Activated naive CD4-positive, alpha-beta T cell treated with anti-CD3 and anti-CD28 coated beads for 36 hours (primary cell): ENCODE data around the gene GPR34. TPM values are rescaled to one million over a fixed set of nuclear protein-coding genes. Genes with fewer than 3 reads are reported as not detected.
"Not testable (repeated sequence)": the region's sequence is repeated elsewhere in the genome, so short reads cannot be mapped to it uniquely, and the experiment has no call there.

Source experiments
- CTCF ChIA-PET: fragments of 350-600 bp; sonication (Branson Sonifier 250); formaldehyde crosslinking; loops from one replicate; lab custom pipeline; 2021; ENCODE audit warnings: antibody characterized with exemption; lab: Charles Lee
- DNase-seq: peaks from one replicate; pipeline ENCODE4 v3.0.0-alpha.2; 2020
- H3K27ac Mint-ChIP-seq: one replicate; pipeline ENCODE4 v1.8.0; 2021; ENCODE audit warnings: mild to moderate bottlenecking, mixed read lengths
- H3K27me3 Mint-ChIP-seq: one replicate; pipeline ENCODE4 v1.8.0; 2021; ENCODE audit warnings: low read depth, mixed read lengths
- H3K36me3 Mint-ChIP-seq: one replicate; pipeline ENCODE4 v1.8.0; 2021; ENCODE audit warnings: low read depth, mixed read lengths
- H3K4me1 Mint-ChIP-seq: one replicate; pipeline ENCODE4 v1.8.0; 2021; ENCODE audit warnings: low read depth, mixed read lengths
- H3K4me3 Mint-ChIP-seq: one replicate; pipeline ENCODE4 v1.8.0; 2021; ENCODE audit warnings: mild to moderate bottlenecking, moderate library complexity, mixed read lengths
- H3K9me3 Mint-ChIP-seq: one replicate; pipeline ENCODE4 v1.8.0; 2021; ENCODE audit warnings: mixed read lengths
- intact Hi-C: fragments of 100-400 bp; cut with micrococcal nuclease; formaldehyde crosslinking; loops from one replicate; pipeline ENCODE4 v1.15.1; 2023
- total RNA-seq, 2 experiments: library from RNA; stranded (reverse); gene quantifications; one replicate each; pipeline ENCODE4 v1.2.3, GENCODE V29; 2021

GPR34 gene, protein sequence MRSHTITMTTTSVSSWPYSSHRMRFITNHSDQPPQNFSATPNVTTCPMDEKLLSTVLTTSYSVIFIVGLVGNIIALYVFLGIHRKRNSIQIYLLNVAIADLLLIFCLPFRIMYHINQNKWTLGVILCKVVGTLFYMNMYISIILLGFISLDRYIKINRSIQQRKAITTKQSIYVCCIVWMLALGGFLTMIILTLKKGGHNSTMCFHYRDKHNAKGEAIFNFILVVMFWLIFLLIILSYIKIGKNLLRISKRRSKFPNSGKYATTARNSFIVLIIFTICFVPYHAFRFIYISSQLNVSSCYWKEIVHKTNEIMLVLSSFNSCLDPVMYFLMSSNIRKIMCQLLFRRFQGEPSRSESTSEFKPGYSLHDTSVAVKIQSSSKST
- total RNA-seq: not detected

DNA sequence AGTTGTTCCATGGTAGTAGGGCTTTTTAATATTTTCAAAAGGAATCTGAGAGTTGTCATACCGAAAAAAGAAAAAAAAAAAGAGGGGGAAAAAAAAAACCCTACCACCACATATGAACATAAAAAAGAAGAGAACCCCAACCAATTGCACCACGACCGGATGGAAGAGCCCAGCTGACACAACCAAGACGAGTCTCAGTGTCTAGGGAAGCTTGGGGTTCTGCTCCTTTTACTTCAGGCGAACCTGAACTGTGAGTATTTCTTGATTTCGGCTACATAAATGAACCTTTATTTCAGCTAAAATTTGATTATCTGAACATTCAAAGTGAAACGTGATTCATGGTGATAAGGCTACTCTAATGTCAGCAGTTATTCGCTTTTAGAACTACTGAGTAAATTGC is at the start of gene GPR34:
Gene GPR34, plus strand, starts transcription at position 139 of the 400 bp plus-strand sequence. CDS start 6,661 bp downstream, outside the sequence.
- intact Hi-C loops: loop anchor here (2.0 kb wide), 1 partner anchor 22 kb away; no protein-coding TSS in a partner anchor
- CTCF ChIA-PET: no interaction called here
- DNase-seq: peak; percentile 32

DNA sequence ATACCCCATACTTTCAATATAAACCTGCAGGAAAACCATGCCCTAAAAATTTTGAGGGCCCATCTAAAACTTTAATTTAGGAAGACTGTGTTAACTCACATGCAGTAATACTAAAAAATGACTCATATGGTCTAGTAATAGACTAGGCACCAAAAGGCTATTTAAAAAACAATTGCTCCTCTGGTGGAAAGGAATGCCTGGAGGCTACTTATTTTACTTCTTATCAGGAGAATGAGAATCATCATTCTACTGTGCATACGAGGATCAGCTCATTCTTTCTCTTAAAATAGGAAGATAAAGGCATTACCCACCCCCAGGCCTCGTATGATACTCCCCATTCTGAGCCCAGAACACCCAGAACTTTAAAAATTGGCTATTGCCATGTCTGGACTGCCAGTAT is 42.6 kb upstream of the GPR34 start:
- CTCF ChIA-PET, H3K27me3 Mint-ChIP-seq, DNase-seq, intact Hi-C loops, H3K4me1 Mint-ChIP-seq, H3K4me3 Mint-ChIP-seq, H3K27ac Mint-ChIP-seq: not testable (repeated sequence)
- Mint-ChIP-seq H3K9me3 (peaks cover 13% of the 10 kb centered on the region), H3K36me3 (peaks cover 30% of the 10 kb centered on the region)

More for the DNA sequence above, at the start of gene GPR34:
- Mint-ChIP-seq H3K27me3 (no peaks in the 10 kb centered on the region), H3K4me1 (peaks cover 34% of the 10 kb centered on the region), H3K9me3 (no peaks in the 10 kb centered on the region), H3K36me3 (peaks cover 2% of the 10 kb centered on the region), H3K27ac (no peak within 1 kb of the TSS), H3K4me3 (no peak within 1 kb of the TSS)

DNA sequence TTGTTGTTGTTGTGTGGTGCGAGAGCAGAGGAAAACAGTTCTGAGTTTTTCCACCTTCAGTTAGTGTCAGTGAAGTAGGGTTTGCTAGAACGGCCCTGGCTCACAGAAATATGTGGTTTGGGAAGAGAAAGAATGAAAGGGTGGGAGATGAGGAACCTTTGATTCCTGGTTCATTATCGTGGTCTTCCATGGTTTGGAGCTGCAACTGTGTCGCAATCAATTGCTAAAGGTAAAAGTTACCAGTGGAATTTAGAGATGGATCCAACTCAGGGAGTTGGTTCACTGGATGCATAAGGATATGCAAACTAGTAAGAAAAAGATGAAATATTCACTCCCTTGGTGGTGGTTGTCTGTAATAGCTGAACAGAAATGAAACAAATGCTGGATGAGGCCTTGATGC is 35.6 kb upstream of the GPR34 start:
- Mint-ChIP-seq H3K27ac (no peak overlapping the region), H3K4me1 (no peaks in the 10 kb centered on the region), H3K4me3 (no peak overlapping the region), H3K36me3 (peaks cover 50% of the 10 kb centered on the region), H3K27me3 (no peaks in the 10 kb centered on the region), H3K9me3 (peaks cover 9% of the 10 kb centered on the region)
- intact Hi-C loops: no loop called here
- CTCF ChIA-PET: no interaction called here
- DNase-seq: no peak

DNA sequence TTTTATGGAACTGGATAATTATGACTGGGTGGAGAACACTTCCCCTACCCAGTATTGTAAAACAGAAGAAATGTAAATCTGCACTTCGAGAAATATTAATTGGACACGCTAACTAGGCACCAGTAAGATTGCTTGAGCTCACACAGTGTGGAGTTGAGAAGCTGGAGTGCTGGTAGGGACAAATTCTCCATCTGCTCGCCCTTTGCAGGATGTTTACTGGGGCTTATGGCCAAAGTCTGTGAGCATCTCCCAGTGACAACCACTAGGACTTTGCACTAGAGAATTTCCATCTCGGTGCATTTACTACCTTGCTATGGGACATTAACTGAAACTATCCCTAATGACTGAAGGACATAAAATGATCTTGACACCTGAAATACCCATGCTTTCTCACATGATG is 33.7 kb upstream of the GPR34 start:
- Mint-ChIP-seq H3K9me3 (no peaks in the 10 kb centered on the region), H3K27ac (no peak overlapping the region), H3K4me1 (no peaks in the 10 kb centered on the region), H3K4me3 (no peak overlapping the region), H3K27me3 (no peaks in the 10 kb centered on the region), H3K36me3 (peaks cover 51% of the 10 kb centered on the region)
- no peak for DNase-seq
- CTCF ChIA-PET: no interaction called here
- intact Hi-C loops: no loop called here

DNA sequence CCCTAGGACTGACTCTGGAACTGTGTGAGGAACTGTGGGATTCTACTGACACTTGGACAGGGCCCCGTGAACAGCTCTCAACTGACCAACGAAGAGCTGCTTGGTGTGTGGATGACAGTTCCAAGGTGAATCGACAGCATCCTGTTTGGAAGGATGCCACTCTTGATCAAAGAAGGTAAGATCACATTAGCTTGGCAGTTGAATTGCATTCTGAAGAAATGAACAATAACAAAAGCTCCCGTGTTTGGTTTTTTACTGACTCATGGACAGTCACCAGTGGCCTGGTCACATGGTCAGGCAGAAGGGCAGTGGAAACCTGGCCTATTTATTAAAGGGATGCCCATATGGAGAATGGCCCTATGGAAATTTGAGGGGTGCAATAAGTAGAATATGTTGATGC is 33.1 kb upstream of the GPR34 start:
- no peak for DNase-seq
- Mint-ChIP-seq H3K27ac (no peak overlapping the region), H3K36me3 (peaks cover 51% of the 10 kb centered on the region), H3K27me3 (no peaks in the 10 kb centered on the region), H3K9me3 (no peaks in the 10 kb centered on the region), H3K4me3 (no peak overlapping the region), H3K4me1 (no peaks in the 10 kb centered on the region)
- intact Hi-C loops: no loop called here
- CTCF ChIA-PET: no interaction called here

DNA sequence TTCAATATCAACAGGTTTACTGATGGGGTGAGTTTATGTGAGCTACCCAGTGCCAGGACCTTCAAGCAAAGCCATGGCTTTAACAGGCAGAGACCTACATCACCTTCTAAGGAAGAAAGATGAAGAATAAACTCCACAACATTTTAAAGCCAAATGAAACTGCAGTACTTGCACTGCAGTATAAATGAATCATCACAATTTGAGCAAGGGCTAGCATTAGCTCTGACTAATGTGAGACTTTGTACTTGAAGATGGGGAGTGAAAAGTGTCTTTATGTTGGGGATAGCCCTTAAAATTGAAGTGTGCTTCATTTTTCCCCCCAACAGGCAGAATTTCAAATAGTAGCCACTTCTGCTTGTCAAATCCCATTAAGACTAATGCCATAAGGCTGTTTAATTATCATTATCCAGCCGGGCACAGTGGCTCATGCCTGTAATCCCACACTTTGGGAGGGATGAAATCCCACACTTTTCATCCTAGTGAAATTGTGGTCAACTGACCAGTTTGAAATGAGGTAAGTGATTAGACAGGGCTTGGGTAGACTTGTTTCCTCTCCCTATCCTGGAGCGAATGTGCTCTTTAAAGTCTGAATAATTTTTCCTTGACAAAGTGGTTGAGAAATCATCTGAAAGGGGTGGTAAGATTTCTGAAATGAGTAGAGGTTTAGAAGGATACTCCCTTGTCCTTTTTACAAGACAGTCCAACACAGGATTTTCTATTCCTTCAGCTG is 27.2 kb upstream of the GPR34 start:
- Mint-ChIP-seq H3K4me1 (peaks cover 20% of the 10 kb centered on the region), H3K9me3 (no peaks in the 10 kb centered on the region), H3K27me3 (no peaks in the 10 kb centered on the region), H3K36me3 (peaks cover 26% of the 10 kb centered on the region), H3K27ac (no peak overlapping the region), H3K4me3 (no peak overlapping the region)
- no peak for DNase-seq
- intact Hi-C loops: no loop called here
- CTCF ChIA-PET: no interaction called here

DNA sequence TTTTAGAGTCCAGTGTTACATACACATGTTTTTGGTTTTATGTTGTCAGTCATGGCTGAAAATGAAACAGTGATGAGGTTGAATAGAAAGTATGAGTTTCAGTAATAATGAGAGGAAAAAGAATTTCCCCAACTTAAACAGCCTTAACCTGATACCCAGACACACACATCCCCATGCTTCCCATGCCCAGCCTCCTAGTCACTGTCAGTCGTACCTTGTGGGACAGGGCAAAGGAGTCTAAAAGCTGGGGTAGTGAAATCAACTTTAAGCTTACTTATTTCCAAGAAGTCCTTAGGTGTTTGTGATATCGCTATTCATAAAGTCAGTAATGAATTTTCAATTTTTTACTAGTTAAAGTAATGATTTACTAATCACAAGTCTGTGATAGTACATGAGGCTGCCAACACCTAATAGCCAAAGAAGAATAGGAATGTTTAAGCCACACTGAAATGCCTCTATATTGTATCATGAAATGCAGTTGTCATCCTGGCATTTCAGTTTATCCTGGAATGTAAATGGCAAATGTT is 24.3 kb upstream of the GPR34 start:
- no peaks in the 10 kb centered on the region for H3K27me3 Mint-ChIP-seq
- H3K9me3 Mint-ChIP-seq: no peaks in the 10 kb centered on the region
- H3K36me3 Mint-ChIP-seq: peaks cover 13% of the 10 kb centered on the region
- intact Hi-C loops: no loop called here
- H3K4me3 Mint-ChIP-seq: no peak overlapping the region
- peak; percentile 20 for DNase-seq
- CTCF ChIA-PET: no interaction called here
- peaks cover 36% of the 10 kb centered on the region for H3K4me1 Mint-ChIP-seq
- H3K27ac Mint-ChIP-seq: no peak overlapping the region

DNA sequence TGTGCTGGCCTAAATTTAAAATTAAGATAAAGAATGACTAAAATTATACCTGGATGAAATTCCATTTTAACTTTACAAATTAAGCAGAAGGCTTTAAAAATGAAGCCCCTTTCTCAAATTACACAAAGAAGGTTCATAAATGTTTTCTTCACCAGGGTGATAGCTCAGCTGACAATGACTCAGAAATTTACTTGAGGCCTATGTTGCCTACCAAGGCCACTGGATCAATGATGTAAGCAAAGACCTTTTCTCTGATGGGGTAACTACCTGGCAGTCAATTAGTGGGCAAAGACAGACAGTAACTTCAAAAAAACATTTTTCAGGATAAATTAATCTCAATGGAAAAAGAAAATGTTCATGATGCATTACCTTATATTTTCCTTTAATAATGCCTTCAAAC is 23.9 kb upstream of the GPR34 start:
- CTCF ChIA-PET: no interaction called here
- intact Hi-C loops: no loop called here
- H3K4me3 Mint-ChIP-seq: no peak overlapping the region
- H3K4me1 Mint-ChIP-seq: peaks cover 39% of the 10 kb centered on the region
- H3K27ac Mint-ChIP-seq: no peak overlapping the region
- no peaks in the 10 kb centered on the region for H3K27me3 Mint-ChIP-seq
- no peaks in the 10 kb centered on the region for H3K9me3 Mint-ChIP-seq
- no peak for DNase-seq
- peaks cover 11% of the 10 kb centered on the region for H3K36me3 Mint-ChIP-seq

DNA sequence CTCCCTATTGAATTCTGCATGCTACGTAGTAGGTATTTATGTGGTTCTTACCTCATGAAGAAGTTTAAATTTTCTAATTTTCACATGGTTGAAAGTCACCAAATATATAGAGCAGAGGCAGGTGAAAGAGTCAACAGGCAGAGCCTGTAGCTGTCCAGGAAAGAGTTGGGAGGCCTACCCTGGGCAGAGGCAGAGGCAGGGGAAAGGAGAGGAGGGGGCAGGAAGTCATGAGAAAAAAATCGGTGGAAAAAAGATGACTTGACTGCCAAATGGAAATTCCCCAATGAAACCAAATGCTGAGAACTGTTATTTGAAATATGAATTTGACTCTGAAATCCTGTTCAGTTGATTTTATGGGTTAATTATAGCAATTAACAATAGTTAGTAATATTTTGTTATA is 23.1 kb upstream of the GPR34 start:
- CTCF ChIA-PET: no interaction called here
- Mint-ChIP-seq H3K4me3 (no peak overlapping the region), H3K27me3 (no peaks in the 10 kb centered on the region), H3K27ac (peak overlapping the region; percentile 71), H3K4me1 (peaks cover 45% of the 10 kb centered on the region), H3K9me3 (no peaks in the 10 kb centered on the region), H3K36me3 (peaks cover 8% of the 10 kb centered on the region)
- intact Hi-C loops: loop anchor here (2.0 kb wide), 3 partner anchors 23 to 105 kb away; partner anchors contain the start of gene GPR34
- peak; percentile 10 for DNase-seq

DNA sequence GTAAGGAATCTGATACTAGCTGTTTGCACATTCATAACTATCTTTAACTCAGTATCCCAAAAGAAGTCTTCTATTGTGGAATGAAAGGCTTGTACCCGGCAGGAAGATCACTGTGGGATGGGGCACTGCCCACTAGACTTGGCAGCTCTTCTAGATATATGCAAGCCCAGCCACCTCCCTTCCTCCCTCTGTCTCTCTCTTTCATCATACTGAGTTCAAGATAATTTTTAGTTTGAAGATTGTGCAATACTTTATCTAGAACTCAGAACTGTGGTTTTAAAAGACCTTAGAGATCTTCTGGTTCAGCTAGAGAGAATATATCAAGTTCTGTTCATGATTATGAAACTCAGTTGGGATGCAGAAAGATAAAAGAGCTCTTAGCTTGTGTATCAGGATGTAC is 22.5 kb upstream of the GPR34 start:
- Mint-ChIP-seq H3K27ac (peak overlapping the region; percentile 71), H3K4me3 (no peak overlapping the region), H3K36me3 (peaks cover 5% of the 10 kb centered on the region), H3K9me3 (no peaks in the 10 kb centered on the region), H3K27me3 (no peaks in the 10 kb centered on the region), H3K4me1 (peaks cover 43% of the 10 kb centered on the region)
- peak; percentile 6 for DNase-seq
- CTCF ChIA-PET: no interaction called here
- intact Hi-C loops: loop anchor here (2.0 kb wide), 3 partner anchors 23 to 105 kb away; partner anchors contain the start of gene GPR34

DNA sequence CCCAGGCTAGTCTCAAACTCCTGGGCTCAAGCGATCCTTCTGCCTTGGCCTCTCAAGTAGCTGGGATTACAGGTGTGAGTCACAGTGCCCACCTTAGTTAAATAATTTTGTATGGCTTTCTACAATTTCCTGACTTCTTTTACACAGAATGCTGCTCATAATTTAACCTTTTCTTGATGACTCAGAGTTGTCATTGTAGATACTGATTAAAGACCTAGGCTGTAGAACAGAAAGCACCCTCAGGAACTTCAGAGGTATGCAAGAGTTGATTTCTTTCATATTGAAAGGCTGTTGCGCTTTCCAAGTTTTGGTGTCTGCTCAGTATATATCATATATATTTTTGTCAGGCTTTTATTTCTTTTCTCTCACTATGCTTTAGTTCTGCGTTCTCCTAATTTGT is 21.1 kb upstream of the GPR34 start:
- no peaks in the 10 kb centered on the region for H3K27me3 Mint-ChIP-seq
- DNase-seq: no peak
- peaks cover 42% of the 10 kb centered on the region for H3K4me1 Mint-ChIP-seq
- no peak overlapping the region for H3K4me3 Mint-ChIP-seq
- H3K9me3 Mint-ChIP-seq: no peaks in the 10 kb centered on the region
- no peak overlapping the region for H3K27ac Mint-ChIP-seq
- peaks cover 5% of the 10 kb centered on the region for H3K36me3 Mint-ChIP-seq
- CTCF ChIA-PET: no interaction called here
- intact Hi-C loops: loop anchor here (1.0 to 2.0 kb wide), 4 partner anchors 21 to 107 kb away; partner anchors contain the start of gene GPR34

DNA sequence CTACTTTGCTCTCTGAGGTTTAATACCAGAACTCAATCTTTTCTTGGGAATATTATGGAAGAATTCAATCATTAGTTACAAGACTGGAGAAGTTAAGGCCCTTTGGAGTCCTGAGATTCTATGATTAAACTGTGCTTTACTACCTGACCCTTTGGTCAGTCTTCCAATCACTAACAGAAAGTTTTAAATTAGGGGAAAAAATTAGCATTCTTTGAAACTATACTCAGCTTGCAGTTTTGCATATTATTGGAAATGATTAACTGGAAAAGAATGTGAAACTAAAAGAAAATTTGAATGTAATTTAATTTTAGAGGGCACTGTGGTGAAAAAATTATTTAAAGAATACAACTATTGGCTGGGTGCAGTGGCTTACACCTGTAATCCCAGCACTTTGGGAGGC is 18.7 kb upstream of the GPR34 start:
- H3K27ac Mint-ChIP-seq: no peak overlapping the region
- DNase-seq: no peak
- H3K4me1 Mint-ChIP-seq: peaks cover 39% of the 10 kb centered on the region
- intact Hi-C loops: no loop called here
- no peak overlapping the region for H3K4me3 Mint-ChIP-seq
- no peaks in the 10 kb centered on the region for H3K9me3 Mint-ChIP-seq
- CTCF ChIA-PET: no interaction called here
- H3K36me3 Mint-ChIP-seq: peaks cover 5% of the 10 kb centered on the region
- no peaks in the 10 kb centered on the region for H3K27me3 Mint-ChIP-seq
